Heart right ventricle (tissue), 16 donors: ENCODE results near the gene CCKAR. TPM values are rescaled to one million over a fixed set of nuclear protein-coding genes. Genes with fewer than 3 reads are reported as not detected.

ENCODE experiments used
- ATAC-seq, 8 donors: fragments of 200-7000 bp; cut with Tn5 transposase; one replicate each; pipeline ENCODE4 v1.9.1; 2020; ENCODE audit warnings: mild to moderate bottlenecking in 8 of 8, moderate library complexity in 8 of 8, moderate number of reproducible peaks in 1 of 8
- DNase-seq, 2 donors: peaks; one replicate each; pipeline ENCODE4 v3.0.0-alpha.2; 2020
- H3K27ac ChIP-seq, 10 donors: fragments of 200-600 bp; sonication (generic) in 2 of 10; one replicate each; pipeline versions ENCODE4 v1.5.0 to v1.8.0; 2020 to 2022; ENCODE audit warnings: mild to moderate bottlenecking in 3 of 10
- H3K27me3 ChIP-seq, 7 donors: fragments of 200-600 bp; one replicate each; pipeline ENCODE4 v1.8.0; 2021 to 2022; ENCODE audit warnings: mild to moderate bottlenecking in 2 of 7
- H3K36me3 ChIP-seq, 9 donors: fragments of 200-600 bp; sonication (generic) in 1 of 9; one replicate each; pipeline versions ENCODE4 v1.5.0 to v1.8.0; 2020 to 2022; ENCODE audit warnings: mild to moderate bottlenecking in 2 of 9
- H3K4me1 ChIP-seq, 9 donors: fragments of 200-600 bp; sonication (generic) in 1 of 9; one replicate each; pipeline versions ENCODE4 v1.5.0 to v1.8.0; 2020 to 2022; ENCODE audit warnings: mild to moderate bottlenecking in 4 of 9
- H3K4me3 ChIP-seq, 10 donors: fragments of 200-600 bp; sonication (generic) in 2 of 10; one replicate each; pipeline versions ENCODE4 v1.5.0 to v1.8.0; 2020 to 2022; ENCODE audit warnings: mild to moderate bottlenecking in 7 of 10, moderate library complexity in 2 of 10
- H3K9me3 ChIP-seq, 11 donors: fragments of 200-600 bp in 10 of 11; sonication (generic) in 2 of 11; one replicate each; pipeline versions ENCODE4 v1.5.0 to v1.8.0; 2013 to 2022; ENCODE audit warnings: mild to moderate bottlenecking in 2 of 11, control low read depth in 1 of 11, moderate library complexity in 1 of 11
- CTCF ChIP-seq, 9 donors: fragments of 200-600 bp; sonication (generic) in 2 of 9; IDR thresholded peaks; one replicate each; pipeline versions ENCODE4 v1.5.0 to v1.8.0; 2021 to 2022; ENCODE audit warnings: antibody characterized with exemption in 9 of 9, mild to moderate bottlenecking in 5 of 9, moderate library complexity in 1 of 9
- whole genome bisulfite sequencing, 2 donors: extraction: QIAGEN DNeasy Blood & Tissue Kit; methylation state at CpG; one replicate each; pipeline ENCODE4 v1.1.7; 2013; ENCODE audit warnings: inconsistent platforms in 1 of 2; 5-methylcytosine and 5-hydroxymethylcytosine counted together
- intact Hi-C, 10 donors: fragments of 100-400 bp; cut with DNase I; formaldehyde crosslinking; loops; one replicate each; pipeline versions ENCODE4 v1.11.1 to v1.14.2; 2022
- polyA plus RNA-seq, 2 donors: library from polyadenylated mRNA; stranded (reverse); fragments of 200-250 nt; gene quantifications; one replicate each; pipeline ENCODE4 v1.2.3, GENCODE V29; 2013
- total RNA-seq, 10 donors: library from RNA; stranded (reverse); fragmentation: NEBNext Ultra II Directional in 3 of 10; extraction: Animal tissue kit (Norgen Biotek cat#: 25700) in 3 of 10; gene quantifications; one replicate each; pipeline versions ENCODE4 v1.2.1 to v1.2.4, GENCODE V29; 2021 to 2023
- donor health status: Arrhythmogenic right ventricular cardiomyopathy.
- donor health status: ischemic (EF 13 %, LVEDD 7.1; RV severe dilation, severe dysfunction).
- donor health status: healthy with polysubstance abuse.
- donor health status: DM: no; HTN: yes; CAD: no.
- donor health status: DM: no; HTN: no; CAD: no.
- donor health status: ischemic (EF 25% LVEDD 6.9; RV normal size, moderate dysfunction).
- donor health status: ischemic (EF 25% LVEDD 5.7; RV mildly dilated, moderate dysfunction).
- donor health status: healthy.
- donor health status: DM: yes; HTN: yes; CAD: no.
- donor health status: Ischemic cardiomyopathy.
- donor health status: ischemic (EF 35%, LVEDD 5.7; RV mildly dilated, moderate dysfunction).
- donor health status: nonischemic (EF 11% LVEDD 7.7; RV severe dilation, severe dysfunction).
- donor health status: DM: yes; HTN: yes; CAD: no.
- donor health status: PGD.
- donor health status: ischemic (EF 29% LVEDD 5.4; RV normal size, mild dysfunction).
- donor health status: nonischemic (EF 23%, LVEDD 6.1; RV moderate dilation, normal function).

Gene CCKAR
- total and polyA plus RNA-seq, 12 donors: not detected

- Histone ChIP-seq H3K27me3 (no peaks in the 10 kb centered on the region), H3K9me3 (peaks cover 0 to 14% (median 4%) of the 10 kb centered on the region in 11 donors), H3K36me3 (no peaks in the 10 kb centered on the region), H3K27ac (no peak overlapping the region), H3K4me3 (no peak overlapping the region), H3K4me1 (no peaks in the 10 kb centered on the region)
- DNase-seq (no peak), ATAC-seq (no peak)
- TF ChIP-seq CTCF (IDR thresholded peaks at IDR 0.05): no peak
- 69 to 87% methylated on average over 6 to 8 of the region's 8 CpGs for WGBS, 2 donors
- intact Hi-C loops: no loop called here
These were observed 42.9 kb downstream of the CCKAR start for GRCh38 chr4:26447378-26447777.

DNA sequence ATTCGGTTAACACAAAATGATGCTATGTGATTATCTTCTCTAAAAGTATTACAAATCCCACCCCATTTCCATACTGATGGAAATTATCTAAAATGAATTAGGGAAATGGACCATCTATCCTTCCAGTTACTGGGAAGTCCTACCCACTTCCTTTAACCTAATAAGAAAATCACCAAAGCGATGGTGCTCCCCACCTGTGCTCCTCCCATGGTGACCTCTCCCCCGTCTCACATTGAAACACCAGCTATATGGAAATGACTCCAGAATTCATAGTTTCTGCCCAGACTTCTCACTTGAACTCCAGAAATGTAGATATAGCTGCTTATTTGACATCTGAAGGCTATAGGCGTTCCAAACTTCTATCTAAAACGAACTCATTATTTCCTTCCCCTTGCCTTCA lies 48.5 kb downstream of the CCKAR start:
- no peak for TF ChIP-seq CTCF (IDR thresholded peaks at IDR 0.05)
- WGBS, 2 donors: 98 to 99% methylated on average over 5 of the region's 5 CpGs
- peaks cover 0 to 14% (median 4%) of the 10 kb centered on the region in 11 donors for H3K9me3 ChIP-seq
- no peaks in the 10 kb centered on the region for H3K27me3 ChIP-seq
- H3K4me1 ChIP-seq: peaks cover 0 to 9% (median 0%) of the 10 kb centered on the region in 9 donors
- H3K36me3 ChIP-seq: peaks cover 0 to 20% (median 3%) of the 10 kb centered on the region in 9 donors
- no peak for ATAC-seq
- H3K4me3 ChIP-seq: no peak overlapping the region
- no peak overlapping the region for H3K27ac ChIP-seq
- no peak for DNase-seq
- intact Hi-C loops: no loop called here

DNA sequence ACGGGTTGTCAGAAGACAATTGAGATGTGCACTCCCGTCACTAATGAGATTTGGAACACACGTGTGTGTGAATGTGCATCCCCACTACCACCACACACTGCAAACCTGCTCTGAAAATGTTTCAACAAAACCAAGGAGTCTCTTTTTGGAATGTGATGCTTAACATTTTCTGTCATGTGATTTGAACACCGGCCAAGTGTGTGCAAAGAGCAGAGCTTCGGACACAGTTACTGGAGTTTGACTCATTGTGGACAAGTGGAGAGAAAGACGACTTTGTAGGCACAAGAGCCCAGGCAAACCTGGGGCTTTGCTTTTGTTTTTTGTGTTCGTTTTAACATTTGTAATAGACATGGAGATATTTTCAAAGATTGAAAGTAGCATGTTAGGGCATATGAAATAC lies 49.2 kb downstream of the CCKAR start:
- Histone ChIP-seq H3K27ac (no peak overlapping the region), H3K4me3 (no peak overlapping the region), H3K36me3 (peaks cover 0 to 26% (median 3%) of the 10 kb centered on the region in 9 donors), H3K9me3 (peaks cover 0 to 14% (median 4%) of the 10 kb centered on the region in 11 donors), H3K4me1 (peaks cover 0 to 9% (median 0%) of the 10 kb centered on the region in 9 donors), H3K27me3 (no peaks in the 10 kb centered on the region)
- intact Hi-C loops: no loop called here
- no peak for TF ChIP-seq CTCF (IDR thresholded peaks at IDR 0.05)
- DNase-seq (no peak), ATAC-seq (peak in 1 of 8 donors; percentile 27)
- 61 to 63% methylated on average over 7 of the region's 7 CpGs for WGBS, 2 donors

GRCh38 chr4:26434030-26434639 lies 56.1 kb downstream of the CCKAR start:
- intact Hi-C loops: no loop called here
- Histone ChIP-seq H3K27me3 (no peaks in the 10 kb centered on the region), H3K4me3 (no peak overlapping the region), H3K36me3 (peaks cover 0 to 94% (median 23%) of the 10 kb centered on the region in 9 donors), H3K4me1 (peaks cover 0 to 12% (median 8%) of the 10 kb centered on the region in 9 donors), H3K9me3 (no peaks in the 10 kb centered on the region), H3K27ac (no peak overlapping the region)
- 65 to 73% methylated on average over 2 of the region's 2 CpGs for WGBS, 2 donors
- DNase-seq: no peak
- peak in 1 of 8 donors; percentile 46 for ATAC-seq
- TF ChIP-seq CTCF (IDR thresholded peaks at IDR 0.05): no peak
